ENCODE results near the gene ADRA2B. TPM values are rescaled to one million over a fixed set of nuclear protein-coding genes. Genes with fewer than 3 reads are reported as not detected.

Gene ADRA2B
- polyA plus RNA-seq, 1 donor (not counting 4 experiments of a cell fraction or from before 2014, with no cell fraction given), result not detected

DNA sequence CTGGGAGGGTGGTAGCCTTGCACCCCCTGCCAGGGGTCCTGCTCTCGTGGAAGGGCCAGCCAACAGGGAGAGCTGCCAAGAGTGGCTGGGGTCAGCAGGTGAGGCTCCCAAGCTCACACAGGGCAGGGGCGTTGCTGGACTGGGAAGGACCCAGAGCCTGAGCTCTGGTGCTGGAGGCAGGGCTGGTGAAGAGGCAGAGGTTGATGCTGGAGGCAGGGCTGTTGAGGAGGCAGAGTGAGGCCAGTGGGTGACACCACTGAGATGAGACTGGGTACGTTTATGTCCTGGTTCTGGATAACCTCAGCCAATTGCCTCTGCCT, 7.0 kb downstream of the ADRA2B start:
- Histone ChIP-seq H3K27me3 (ENCODE audit: control insufficient read depth, extremely low read depth, insufficient read depth, low read length) (peaks cover 17% of the 10 kb centered on the region), H3K4me2 (ENCODE audit: control insufficient read depth, extremely low read depth, insufficient read depth, low read depth, low read length) (no peak overlapping the region), H3K4me3 (ENCODE audit: control insufficient read depth in 2 of 3, extremely low read depth in 1 of 3, insufficient read depth in 2 of 3, low read depth in 1 of 3, low read length in 3 of 3) (no peak overlapping the region), H3K79me2 (ENCODE audit: control insufficient read depth, insufficient read depth, low read length) (no peaks in the 10 kb centered on the region), H3K9me1 (ENCODE audit: control insufficient read depth, extremely low read depth, insufficient read depth, low read length) (no peaks in the 10 kb centered on the region), H2AFZ (ENCODE audit: control insufficient read depth, low read length) (no peak overlapping the region), H3K36me3 (ENCODE audit: control insufficient read depth in 2 of 2, extremely low read depth in 1 of 2, insufficient read depth in 2 of 2, low read length in 2 of 2) (no peaks in the 10 kb centered on the region), H3K4me1 (ENCODE audit: control insufficient read depth, extremely low read depth, insufficient read depth, low read length) (no peaks in the 10 kb centered on the region), H3K27ac (ENCODE audit: control insufficient read depth, insufficient read depth, low read length) (no peak overlapping the region), H3K9me3 (ENCODE audit: control insufficient read depth, low read depth, low read length) (peaks cover 3% of the 10 kb centered on the region), H3K9ac (ENCODE audit: control insufficient read depth, extremely low read depth, insufficient read depth, low read length) (no peak overlapping the region), H4K20me1 (ENCODE audit: control insufficient read depth, extremely low read depth, insufficient read depth, low read length) (no peaks in the 10 kb centered on the region)
- dilution Hi-C loops (cut with MboI; ENCODE audit: extremely low pct_ligation_motif_present, low sequenced_read_pairs), result no loop called here
- TF ChIP-seq, protein P1, sequence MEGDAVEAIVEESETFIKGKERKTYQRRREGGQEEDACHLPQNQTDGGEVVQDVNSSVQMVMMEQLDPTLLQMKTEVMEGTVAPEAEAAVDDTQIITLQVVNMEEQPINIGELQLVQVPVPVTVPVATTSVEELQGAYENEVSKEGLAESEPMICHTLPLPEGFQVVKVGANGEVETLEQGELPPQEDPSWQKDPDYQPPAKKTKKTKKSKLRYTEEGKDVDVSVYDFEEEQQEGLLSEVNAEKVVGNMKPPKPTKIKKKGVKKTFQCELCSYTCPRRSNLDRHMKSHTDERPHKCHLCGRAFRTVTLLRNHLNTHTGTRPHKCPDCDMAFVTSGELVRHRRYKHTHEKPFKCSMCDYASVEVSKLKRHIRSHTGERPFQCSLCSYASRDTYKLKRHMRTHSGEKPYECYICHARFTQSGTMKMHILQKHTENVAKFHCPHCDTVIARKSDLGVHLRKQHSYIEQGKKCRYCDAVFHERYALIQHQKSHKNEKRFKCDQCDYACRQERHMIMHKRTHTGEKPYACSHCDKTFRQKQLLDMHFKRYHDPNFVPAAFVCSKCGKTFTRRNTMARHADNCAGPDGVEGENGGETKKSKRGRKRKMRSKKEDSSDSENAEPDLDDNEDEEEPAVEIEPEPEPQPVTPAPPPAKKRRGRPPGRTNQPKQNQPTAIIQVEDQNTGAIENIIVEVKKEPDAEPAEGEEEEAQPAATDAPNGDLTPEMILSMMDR (optimal IDR thresholded peaks at IDR 0.05 in 1 of 3, IDR thresholded peaks at IDR 0.05 in 1 of 3, conservative IDR thresholded peaks at IDR 0.05 in 1 of 3; ENCODE audit: extremely low read depth in 1 of 3, insufficient read depth in 2 of 3, low read length in 3 of 3), result no peak
- TF ChIP-seq EZH2 (IDR thresholded peaks at IDR 0.05; ENCODE audit: low read length), result no peak
- no peak for FAIRE-seq
- DNase-seq (ENCODE audit: low read depth, low spot score), result no peak

DNA sequence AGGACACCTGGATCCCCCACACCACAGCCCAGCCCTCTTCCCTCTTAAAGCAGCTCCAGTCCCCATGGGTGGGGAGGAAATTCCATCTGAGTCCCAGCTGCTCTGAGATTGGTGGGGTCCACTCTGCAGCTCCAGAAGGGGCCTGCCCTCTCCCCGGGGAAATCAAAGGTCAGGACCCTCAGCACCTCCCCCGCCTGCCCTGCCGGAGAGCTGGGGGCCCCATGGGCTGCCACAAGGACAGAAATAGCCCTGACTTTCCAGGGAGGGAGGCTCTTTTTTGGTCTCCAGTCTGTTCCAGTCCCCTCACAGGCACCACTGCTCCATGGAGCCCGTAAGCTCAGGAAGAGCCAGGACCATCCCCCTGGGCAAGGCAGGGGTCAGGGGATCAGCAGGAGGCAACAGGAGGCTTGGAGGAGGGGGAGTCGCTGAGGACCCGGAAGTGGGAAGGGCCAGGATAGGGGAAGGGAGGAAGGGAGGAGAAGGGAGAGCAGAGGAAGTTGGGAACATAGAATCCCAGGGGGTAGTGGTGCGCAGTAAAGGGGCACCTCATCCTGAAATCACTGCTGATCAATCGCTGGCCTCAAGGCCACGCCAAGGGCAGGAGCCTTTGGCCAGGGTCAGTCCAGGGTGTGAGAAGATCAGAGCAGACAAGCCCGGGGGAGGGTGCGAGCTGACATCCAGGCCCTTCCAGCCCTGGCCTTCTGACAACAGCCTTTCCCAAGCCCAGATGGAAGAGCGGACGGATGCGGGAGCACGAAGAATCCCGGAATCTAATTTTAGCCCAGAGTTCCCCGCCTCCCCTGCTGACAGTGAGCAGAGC, 7.6 kb downstream of the ADRA2B start:
- Histone ChIP-seq H3K36me3 (ENCODE audit: control insufficient read depth in 2 of 2, extremely low read depth in 1 of 2, insufficient read depth in 2 of 2, low read length in 2 of 2) (no peaks in the 10 kb centered on the region), H3K9ac (ENCODE audit: control insufficient read depth, extremely low read depth, insufficient read depth, low read length) (no peak overlapping the region), H3K4me2 (ENCODE audit: control insufficient read depth, extremely low read depth, insufficient read depth, low read depth, low read length) (no peak overlapping the region), H3K27ac (ENCODE audit: control insufficient read depth, insufficient read depth, low read length) (no peak overlapping the region), H3K9me3 (ENCODE audit: control insufficient read depth, low read depth, low read length) (peaks cover 3% of the 10 kb centered on the region), H3K9me1 (ENCODE audit: control insufficient read depth, extremely low read depth, insufficient read depth, low read length) (no peaks in the 10 kb centered on the region), H3K4me3 (ENCODE audit: control insufficient read depth in 2 of 3, extremely low read depth in 1 of 3, insufficient read depth in 2 of 3, low read depth in 1 of 3, low read length in 3 of 3) (no peak overlapping the region), H3K4me1 (ENCODE audit: control insufficient read depth, extremely low read depth, insufficient read depth, low read length) (no peaks in the 10 kb centered on the region), H3K79me2 (ENCODE audit: control insufficient read depth, insufficient read depth, low read length) (no peaks in the 10 kb centered on the region), H3K27me3 (ENCODE audit: control insufficient read depth, extremely low read depth, insufficient read depth, low read length) (peaks cover 17% of the 10 kb centered on the region), H4K20me1 (ENCODE audit: control insufficient read depth, extremely low read depth, insufficient read depth, low read length) (no peaks in the 10 kb centered on the region), H2AFZ (ENCODE audit: control insufficient read depth, low read length) (no peak overlapping the region)
- TF ChIP-seq, protein P1 (optimal IDR thresholded peaks at IDR 0.05 in 1 of 3, IDR thresholded peaks at IDR 0.05 in 1 of 3, conservative IDR thresholded peaks at IDR 0.05 in 1 of 3; ENCODE audit: extremely low read depth in 1 of 3, insufficient read depth in 2 of 3, low read length in 3 of 3), result no peak
- TF ChIP-seq EZH2 (IDR thresholded peaks at IDR 0.05; ENCODE audit: low read length), result no peak
- FAIRE-seq (no peak), DNase-seq (ENCODE audit: low read depth, low spot score) (no peak)
- dilution Hi-C loops (cut with MboI; ENCODE audit: extremely low pct_ligation_motif_present, low sequenced_read_pairs), result no loop called here
